ENCODE measurements around the gene C17orf50.

DNA sequence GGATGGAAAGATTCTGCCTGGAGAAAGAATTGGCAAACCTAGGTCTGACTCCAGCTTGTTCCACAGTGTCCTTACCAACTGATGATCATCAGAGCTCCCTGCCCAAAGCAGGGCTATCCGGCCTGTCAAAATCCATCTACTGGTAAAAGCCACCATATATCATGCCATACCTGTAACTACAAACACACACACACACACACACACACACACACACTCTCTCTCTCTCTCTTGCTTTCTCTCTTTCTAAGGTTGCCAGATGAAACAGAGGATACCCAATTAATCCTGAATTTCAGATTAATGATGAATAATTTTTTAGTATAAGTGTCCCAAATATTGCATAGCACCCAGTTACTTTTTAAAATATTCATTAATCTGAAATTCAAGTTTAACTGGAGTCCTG, 36.3 kb downstream of the C17orf50 start:
- TF ChIP-seq ELF1 (CRISPR knock-in tag; IDR thresholded peaks at IDR 0.05) (no peak), FOSL2 (CRISPR knock-in tag; IDR thresholded peaks at IDR 0.05) (no peak), DMAP1 (CRISPR knock-in tag; IDR thresholded peaks at IDR 0.05) (no peak), HNRNPUL1 (IDR thresholded peaks at IDR 0.05; ENCODE audit: low read depth, low read length) (no peak), CBX5 (CRISPR knock-in tag; IDR thresholded peaks at IDR 0.05; ENCODE audit: borderline replicate concordance) (no peak)
- TF ChIP-seq, protein P1, sequence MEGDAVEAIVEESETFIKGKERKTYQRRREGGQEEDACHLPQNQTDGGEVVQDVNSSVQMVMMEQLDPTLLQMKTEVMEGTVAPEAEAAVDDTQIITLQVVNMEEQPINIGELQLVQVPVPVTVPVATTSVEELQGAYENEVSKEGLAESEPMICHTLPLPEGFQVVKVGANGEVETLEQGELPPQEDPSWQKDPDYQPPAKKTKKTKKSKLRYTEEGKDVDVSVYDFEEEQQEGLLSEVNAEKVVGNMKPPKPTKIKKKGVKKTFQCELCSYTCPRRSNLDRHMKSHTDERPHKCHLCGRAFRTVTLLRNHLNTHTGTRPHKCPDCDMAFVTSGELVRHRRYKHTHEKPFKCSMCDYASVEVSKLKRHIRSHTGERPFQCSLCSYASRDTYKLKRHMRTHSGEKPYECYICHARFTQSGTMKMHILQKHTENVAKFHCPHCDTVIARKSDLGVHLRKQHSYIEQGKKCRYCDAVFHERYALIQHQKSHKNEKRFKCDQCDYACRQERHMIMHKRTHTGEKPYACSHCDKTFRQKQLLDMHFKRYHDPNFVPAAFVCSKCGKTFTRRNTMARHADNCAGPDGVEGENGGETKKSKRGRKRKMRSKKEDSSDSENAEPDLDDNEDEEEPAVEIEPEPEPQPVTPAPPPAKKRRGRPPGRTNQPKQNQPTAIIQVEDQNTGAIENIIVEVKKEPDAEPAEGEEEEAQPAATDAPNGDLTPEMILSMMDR (CRISPR knock-in tag; IDR thresholded peaks at IDR 0.05) = no peak
